Activated naive CD8-positive, alpha-beta T cell treated with anti-CD3 and anti-CD28 coated beads, Interleukin-2, amount 50 U/mL, for 16 hours (primary cell): ENCODE measurements around the gene DHDH.
A peak's percentile ranks its signal among the peaks of the same experiment; 100 is the strongest.
"Not testable (repeated sequence)": the region's sequence is repeated elsewhere in the genome, so short reads cannot be mapped to it uniquely, and the experiment has no call there.

Experiments
- DNase-seq: peaks from one replicate; pipeline ENCODE4 v3.0.0-alpha.2; 2020; ENCODE audit warnings: low read depth, low spot score

The DHDH gene

DNA sequence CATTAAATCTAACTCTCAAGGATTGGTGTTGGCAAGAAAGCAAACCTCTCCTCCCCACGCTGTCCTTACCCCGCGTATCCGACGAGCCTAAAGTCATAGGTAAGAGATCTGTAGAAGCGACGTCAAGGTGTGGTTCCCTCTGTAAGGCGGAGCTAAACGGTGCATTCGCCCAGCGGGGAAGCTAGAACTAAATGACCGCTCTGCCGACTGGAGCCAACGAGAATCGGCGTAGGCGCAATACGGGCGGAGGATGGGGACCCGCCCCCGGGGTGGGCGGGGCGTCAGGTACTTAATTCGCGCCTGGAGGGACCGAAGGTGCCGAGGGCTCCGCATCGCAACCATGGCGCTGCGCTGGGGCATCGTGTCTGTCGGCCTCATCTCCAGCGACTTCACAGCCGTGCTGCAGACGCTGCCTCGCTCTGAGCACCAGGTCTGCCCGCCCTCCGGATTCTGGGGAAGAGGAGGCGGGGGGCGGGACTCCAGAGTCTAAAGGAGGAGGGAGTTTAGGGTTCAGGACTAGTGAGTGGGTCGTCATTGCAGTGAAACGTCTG lies at the start of gene DHDH:
Gene DHDH (plus strand): TSS at position 318 of the 551 bp plus-strand sequence. CDS start 23 bp downstream, at position 341.
- DNase-seq, result peak; percentile 51

DNA sequence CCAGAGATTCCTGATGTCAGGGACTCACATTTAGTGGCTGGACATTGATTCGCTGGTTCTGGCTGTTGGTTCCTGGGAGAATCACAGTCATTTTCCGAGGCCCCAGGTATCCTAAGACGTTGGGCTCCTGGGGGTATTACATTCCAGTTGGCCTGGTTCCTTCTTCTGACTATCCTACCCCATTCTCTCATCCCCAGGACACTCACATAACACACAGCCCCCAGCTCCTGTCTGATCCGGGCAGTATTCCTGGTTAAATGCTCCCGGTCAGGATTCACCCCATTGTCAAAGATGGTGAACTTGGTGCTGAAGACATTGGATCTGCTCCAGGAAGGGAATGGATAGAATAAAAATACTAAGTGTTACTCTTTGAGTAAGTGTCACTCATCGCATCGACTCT lies 49.8 kb upstream of the DHDH start:
- no peak for DNase-seq

GRCh38 chr19:48887861-48888612 lies 45.5 kb upstream of the DHDH start:
- no peak for DNase-seq

DNA sequence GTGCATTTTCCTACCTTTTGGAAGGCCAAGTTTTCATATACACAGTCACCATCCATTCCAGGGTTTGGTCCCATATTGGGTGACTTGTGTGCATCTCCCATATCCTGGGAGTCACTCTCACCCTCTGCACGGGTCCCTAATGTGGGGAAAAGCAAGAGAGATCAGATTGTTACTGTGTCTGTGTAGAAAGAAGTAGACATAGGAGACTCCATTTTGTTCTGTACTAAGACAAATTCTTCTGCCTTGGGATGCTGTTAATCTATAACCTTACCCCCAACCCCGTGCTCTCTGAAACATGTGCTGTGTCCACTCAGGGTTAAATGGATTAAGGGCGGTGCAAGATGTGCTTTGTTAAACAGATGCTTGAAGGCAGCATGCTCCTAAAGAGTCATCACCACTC lies 44.0 kb upstream of the DHDH start:
- not testable (repeated sequence) for DNase-seq

- no peak for DNase-seq
Observed at GRCh38 chr19:48890551-48890950, 42.9 kb upstream of the DHDH start.

- no peak for DNase-seq
Observed at GRCh38 chr19:48895226-48895625, 38.3 kb upstream of the DHDH start.

DNA sequence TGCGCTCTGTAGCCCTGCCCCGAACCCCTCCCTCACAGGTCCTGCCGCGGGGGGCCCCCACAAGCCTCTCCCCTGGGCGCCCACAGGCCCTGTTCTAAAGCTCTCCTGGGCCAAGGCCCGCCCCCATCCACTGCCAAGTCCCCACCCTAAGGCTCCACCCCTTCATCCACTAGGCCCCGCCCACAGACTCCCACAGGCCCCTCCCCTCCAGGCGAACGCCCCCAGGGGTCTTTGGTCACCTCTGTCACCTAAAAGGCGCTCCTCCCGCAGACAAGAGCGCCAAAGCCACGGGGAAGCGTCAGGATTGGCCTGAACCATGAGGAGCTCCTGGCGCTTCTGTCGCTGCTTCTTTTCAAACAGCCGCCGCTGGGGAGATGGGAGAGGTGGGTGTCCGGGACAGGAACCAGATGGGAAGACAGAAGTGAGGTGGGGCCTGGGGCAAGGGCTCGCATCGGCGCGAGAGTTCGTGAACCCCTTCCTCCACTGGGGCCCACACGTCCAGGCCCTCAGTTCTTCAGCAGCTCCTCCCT lies 37.2 kb upstream of the DHDH start:
- DNase-seq, result no peak

GRCh38 chr19:48897181-48897580 lies 36.3 kb upstream of the DHDH start:
- DNase-seq, result no peak

GRCh38 chr19:48899386-48899749 lies 34.1 kb upstream of the DHDH start:
- not testable (repeated sequence) for DNase-seq

DNA sequence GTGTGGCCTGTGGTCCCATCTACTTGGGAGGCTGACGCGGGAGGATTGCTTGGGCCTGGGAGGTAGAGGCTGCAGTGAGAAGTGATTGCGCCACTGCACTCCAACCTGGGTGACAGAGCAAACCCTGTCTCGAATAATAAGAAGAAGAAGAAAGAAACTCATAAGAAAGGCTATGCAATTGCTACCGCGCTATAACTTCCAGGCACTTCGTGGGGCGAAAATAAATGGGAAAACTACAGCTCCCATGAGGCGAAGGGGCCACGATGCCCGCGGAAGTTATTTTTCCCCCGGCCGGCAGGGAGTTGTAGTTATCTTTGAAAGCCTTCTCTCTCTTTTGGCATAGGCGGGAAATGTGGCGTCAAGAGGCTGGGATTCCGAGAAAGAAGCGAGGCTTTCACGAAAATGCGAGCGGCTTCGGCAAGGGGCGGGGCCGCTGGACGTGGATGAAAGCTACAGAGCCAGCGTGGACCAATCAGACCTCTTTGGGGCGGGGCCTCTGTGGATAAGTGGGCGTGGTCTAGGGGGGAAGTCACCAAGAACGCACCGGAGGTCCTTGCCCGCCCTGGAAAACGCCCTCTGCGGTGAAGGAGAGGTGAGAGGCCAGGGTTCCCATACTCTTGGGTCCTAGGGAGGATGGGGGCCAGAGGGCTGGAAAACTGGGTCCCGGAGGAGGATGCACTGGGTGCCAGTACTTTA lies 33.6 kb upstream of the DHDH start, which contains the start of gene NUCB1:
Gene NUCB1 (plus strand): TSS at position 532 of the 696 bp plus-strand sequence. CDS start 485 bp downstream, outside the sequence.
- DNase-seq, result peak; percentile 99

- DNase-seq, result no peak
Observed at GRCh38 chr19:48900477-48901406, 32.8 kb upstream of the DHDH start.

DNA sequence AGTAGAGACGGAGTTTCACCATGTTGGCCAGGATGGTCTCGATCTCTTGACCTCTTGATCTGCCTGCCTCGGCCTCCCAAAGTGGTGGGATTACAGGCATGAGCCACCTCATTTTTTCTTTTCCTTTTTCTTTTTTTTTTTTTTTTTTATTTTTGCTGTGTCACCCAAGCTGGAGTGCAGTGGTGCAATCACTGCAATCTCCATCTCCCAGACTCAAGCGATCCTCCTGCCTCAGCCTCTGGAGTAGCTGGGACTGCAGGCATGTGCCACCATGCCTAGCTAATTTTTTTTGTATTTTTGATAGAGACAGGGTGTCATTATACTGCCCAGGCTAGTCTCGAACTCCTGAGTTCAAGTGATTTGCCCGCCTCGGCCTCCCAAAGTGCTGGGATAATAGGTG lies 31.2 kb upstream of the DHDH start:
- not testable (repeated sequence) for DNase-seq

GRCh38 chr19:48903788-48904187 lies 29.7 kb upstream of the DHDH start:
- not testable (repeated sequence) for DNase-seq

- DNase-seq, result no peak
Observed at GRCh38 chr19:48905664-48906063, 27.8 kb upstream of the DHDH start.

GRCh38 chr19:48906324-48906723 lies 27.2 kb upstream of the DHDH start:
- DNase-seq, result no peak

- no peak for DNase-seq
Observed at GRCh38 chr19:48907671-48908070, 25.8 kb upstream of the DHDH start.

GRCh38 chr19:48909424-48910077 lies 23.9 kb upstream of the DHDH start:
- DNase-seq, result not testable (repeated sequence)

GRCh38 chr19:48910803-48911202 lies 22.7 kb upstream of the DHDH start:
- no peak for DNase-seq

DNA sequence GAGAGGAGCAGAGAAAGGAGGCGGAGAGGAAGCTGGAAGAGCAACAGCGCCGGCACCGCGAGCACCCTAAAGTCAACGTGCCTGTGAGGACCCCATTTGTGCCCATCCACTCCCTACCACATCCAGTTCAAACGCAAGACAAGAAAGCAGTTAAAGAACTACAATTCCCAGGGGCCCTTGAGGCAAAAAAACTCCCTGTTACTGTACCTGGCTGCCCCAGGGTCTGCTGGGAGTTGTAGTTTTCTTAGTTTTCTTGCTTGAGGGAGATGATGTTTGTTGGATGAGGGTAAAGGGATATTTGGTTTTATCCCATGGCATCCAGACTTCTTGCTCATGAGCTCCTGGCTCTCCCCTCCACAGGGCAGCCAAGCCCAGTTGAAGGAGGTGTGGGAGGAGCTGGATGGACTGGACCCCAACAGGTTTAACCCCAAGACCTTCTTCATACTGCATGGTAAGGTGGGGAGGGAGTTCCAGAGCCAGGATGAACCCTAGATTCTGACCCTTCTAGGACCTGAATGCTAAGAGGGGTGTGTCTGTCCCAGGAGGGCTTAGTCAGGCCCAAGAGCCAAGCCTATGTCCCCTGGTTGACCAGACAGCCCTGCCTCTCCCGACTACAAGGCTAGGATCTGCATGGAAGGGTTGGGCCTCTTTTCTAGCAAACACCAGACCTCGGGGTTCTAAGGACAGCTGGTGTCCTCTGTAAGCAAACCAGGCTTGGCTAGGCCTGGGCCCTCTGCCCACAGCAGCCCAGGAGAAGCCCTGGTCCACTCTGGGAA lies 20.2 kb upstream of the DHDH start:
- DNase-seq, result no peak

DNA sequence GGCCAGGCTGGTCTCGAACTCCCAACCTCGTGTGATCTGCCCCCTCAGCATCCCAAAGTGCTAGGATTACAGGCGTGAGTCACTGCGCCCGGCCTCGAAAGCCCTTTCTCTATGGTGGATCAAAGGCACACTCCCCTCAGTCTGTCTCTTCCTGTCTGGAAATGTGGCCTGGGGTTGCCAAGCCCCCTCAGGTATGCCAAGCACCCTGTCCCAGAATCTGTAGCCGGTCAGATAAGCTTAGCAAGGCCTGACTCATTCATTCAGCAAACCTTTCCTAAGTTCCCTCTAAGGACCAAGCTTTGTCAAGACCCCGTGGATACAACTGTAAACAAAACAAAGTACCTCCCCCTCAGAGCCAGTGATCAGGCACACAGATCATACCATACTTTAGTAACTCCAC lies 19.3 kb upstream of the DHDH start:
- DNase-seq, result no peak
